GM21367 (cell line): ENCODE data around the gene TTC33.
"Not testable (repeated sequence)": the region's sequence is repeated elsewhere in the genome, so short reads cannot be mapped to it uniquely, and the experiment has no call there.

Experiments
- ATAC-seq: cut with Tn5 transposase; IDR thresholded peaks from one replicate; pipeline ENCODE4 v1.9.1; 2021; ENCODE audit not compliant: unreplicated experiment

TTC33 gene

DNA sequence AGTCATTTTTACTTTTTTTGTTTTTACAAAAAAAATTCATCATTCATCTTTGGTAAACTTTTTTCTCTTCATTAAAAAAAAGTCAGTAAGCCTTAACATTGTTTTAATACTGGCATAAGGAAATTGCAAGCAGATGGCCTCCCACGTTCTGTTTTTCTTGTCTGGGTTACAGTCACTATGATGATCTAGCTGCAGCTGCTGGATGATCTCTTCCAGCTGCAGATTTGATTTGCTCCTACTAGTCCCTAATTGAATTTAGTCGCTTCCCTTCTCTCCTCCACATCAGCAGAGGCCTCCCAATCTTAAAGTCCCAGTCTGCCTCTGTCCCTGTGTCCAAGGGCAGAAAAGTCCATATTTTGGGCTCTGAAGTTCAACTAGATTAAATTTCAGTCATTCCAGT is 182.8 kb downstream of the TTC33 start:
- ATAC-seq = no peak

DNA sequence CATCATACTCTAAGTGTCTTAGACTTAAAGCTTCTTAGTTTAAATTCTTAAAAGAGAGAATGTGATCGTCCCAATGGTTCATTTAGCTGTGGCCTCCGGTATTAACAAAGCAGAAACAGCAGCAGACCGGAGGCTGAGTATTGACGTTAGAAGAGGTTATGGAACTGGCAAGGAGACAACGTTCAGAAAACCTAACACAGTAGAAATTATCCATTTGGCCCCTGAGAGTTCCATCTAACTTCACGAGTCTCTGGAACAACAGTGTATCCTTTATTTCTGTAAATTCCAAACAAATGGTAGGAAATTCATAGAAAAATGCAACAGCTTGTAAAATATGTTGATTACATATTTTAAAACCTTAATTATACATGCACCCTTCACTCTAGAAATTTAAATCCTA is 183.4 kb downstream of the TTC33 start:
- no peak for ATAC-seq

DNA sequence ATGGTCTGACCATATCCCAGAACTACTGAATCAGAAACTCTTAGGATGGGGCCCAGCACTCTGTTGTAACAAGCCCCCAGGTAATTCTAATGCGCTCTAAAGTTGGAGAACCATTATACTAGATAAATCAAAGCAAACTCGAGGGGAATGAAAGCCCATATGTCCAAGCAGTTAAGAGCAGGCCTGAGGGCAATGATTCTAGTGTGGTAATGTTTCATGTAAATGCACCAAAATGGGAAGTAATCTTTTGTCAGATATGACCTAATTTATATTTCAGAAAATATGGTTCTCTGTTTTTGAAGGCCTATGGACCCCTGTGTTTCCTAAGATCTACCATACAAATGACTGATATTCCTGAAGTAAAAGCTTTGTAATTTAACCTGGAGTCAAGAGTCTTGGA is 184.0 kb downstream of the TTC33 start:
- no peak for ATAC-seq

DNA sequence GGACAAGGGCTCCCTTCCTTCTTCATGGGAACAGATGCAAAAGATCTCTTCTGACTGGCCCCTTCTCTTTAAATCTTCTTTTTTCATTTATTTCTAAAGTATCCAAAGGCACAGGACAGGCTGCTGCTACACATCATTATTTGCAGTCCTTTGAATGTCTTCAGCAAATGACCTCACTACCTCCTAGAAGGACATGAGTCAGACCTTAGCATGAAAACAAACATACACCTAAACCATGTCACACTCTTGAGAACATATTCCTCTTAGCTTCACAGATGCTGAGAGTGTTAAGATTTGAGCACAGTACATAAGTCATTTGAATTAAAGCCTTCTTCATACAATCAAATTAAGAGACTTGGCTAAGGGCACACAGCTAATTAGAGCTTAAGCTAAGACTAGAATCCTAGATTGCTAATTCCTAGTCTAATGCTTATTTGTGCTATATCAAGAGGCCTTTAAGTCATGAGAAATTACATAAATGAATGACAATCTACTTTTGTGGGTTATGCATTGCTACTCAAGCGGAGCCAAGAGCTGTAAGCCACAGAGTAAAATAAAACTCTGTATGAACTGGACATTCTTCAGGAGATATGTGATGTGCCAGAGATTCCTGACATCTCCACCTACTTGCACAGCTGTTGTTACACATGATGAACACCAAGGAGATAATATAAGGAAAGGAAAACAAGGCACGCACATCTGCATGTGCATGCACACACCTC is 185.2 kb downstream of the TTC33 start:
- ATAC-seq = peak; percentile 71

DNA sequence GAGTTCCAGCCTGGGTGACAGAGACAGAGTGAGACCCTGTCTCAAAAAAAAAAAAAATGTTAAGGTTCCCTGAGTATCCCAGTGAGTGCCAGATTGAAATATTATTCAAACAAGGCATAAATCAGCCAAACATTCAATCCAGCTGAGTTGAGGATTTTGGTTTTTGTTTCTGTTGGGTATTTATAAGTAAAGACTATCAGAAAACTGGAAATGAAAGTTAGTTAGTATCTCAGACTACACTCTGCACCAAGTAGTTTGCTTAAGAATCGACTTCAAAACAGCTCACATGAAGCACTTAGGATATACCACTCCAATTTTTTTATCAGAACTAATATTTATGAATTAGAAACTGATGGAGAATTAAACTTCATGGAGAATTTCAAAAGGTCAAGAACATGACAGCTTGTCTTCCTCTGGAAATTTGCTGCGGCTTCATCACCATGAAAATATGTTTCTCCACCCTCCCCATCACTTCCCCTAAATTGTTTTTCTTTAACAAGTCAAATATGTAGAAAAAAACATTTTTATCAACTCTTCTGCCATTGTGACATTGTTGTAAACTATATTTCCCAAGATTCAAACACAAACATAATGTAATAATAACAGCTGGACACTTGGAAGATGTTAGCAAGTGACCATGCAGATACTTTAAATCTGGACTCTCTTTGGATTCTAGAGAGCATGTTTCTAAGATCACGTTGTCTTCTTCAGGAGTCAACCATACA is 186.1 kb downstream of the TTC33 start:
- peak; percentile 47 for ATAC-seq

DNA sequence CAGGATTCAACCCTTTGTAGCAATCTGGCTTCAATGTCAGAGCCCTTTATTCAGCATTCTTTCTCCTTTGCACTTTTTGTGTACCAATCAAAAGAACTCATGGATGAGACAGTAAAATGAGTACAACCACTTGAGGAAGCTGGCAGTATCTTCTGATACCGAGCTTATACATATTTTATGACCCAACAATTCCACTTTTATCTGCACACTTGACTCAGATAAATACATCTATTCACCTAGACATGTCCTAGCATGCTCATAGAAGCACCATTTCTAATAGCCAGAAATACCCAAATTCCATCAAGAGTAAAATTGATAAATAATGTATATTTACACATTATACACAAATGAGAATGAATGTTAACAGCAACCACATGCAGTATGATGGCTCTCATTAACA is 187.2 kb downstream of the TTC33 start:
- ATAC-seq = no peak

DNA sequence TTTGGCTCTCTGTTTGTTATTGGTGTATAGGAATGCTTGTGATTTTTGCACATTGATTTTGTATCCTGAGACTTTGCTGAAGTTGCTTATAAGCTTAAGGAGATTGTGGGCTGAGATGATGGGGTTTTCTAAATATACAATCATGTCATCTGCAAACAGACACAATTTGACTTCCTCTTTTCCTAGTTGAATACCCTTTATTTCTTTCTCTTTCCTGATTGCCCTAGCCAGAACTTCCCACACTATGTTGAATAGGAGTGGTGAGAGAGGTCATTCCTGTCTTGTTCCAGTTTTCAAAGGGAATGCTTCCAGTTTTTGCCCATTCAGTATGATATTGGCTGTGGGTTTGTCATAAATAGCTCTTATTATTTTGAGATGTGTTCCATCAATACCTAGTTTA is 192.6 kb downstream of the TTC33 start:
- ATAC-seq = not testable (repeated sequence)

DNA sequence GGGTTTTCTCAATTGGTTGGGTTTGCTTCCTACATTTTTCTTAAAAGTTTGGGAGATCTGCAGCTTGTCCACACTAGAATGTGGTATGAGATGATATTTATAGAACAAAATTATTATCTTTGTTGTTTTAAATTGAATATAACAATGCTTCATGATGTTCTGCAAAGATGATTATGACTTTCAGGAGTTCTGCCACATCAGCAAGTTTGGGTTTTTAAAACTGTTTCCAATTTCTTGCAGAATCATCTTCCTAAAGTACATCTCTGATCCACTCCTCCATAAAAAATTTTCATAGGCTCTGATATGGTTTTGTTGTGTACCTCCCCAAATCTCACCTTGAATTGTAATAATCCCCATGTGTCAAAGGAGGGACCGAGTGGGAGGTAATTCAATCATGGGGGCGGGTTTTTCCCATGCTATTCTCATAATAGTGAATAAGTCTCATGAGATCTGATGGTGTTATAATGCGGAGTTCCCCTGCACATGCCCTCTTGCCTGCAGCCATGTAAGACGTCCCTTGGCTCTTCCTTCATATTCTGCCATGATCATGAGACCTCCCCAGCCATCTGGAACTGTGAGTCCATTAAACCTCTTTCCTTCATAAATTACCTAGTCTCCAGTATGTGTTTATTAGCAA is 195.2 kb downstream of the TTC33 start:
- no peak for ATAC-seq

DNA sequence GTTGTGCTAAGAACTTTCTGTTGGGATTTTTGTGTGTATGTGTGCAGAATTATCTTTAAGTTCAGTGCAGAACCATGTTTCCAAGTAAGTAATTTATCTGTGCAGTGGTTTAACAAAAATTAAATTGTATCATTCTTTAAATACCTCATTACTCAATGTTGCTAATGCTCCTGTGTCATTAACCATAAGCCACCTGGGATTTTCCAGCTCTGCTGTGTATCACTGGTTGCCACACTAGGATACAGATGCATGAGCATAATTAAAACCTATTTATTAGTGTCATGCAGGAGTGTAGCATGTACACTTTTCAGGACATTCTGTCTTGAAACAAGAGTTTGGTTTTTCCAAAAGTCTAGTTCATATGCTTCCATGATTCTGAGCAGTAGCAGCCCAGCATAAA is 196.5 kb downstream of the TTC33 start:
- ATAC-seq = no peak

DNA sequence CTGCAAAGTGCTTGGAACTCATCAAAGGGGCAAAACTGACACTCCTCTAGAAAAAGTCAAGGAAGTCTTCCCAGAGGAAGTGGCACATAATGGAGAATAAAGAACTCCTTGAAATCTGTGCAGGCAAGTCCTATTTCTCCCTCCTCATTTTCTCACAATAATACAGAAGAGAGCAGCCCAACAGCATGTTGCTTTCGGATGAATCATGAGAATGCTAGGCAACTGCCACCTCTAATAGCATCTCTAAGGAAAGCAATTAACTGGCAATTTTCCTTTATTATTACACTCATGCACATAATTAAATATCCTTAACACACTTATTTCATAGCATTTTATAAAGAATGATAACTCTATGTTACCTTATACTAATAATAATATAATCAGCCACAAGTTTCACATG is 198.3 kb downstream of the TTC33 start:
- ATAC-seq = no peak

DNA sequence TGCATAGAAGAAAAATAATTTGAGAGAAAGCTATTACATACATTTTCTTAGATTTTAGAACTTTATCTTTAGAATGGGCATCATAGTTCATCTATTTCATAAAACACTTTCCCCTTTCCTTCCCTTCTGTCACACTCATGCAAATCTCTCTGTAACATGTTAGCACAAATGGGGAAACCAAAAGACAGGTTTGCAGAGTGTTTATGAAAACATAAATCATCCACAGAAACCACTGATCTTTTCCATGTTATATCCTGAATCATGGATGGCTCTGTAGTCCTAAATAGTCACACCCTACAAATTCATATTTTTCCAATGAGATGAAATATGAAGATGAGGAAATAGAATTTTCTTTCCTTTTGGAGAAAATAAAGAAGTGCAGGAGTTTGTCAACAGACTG is 198.9 kb downstream of the TTC33 start:
- no peak for ATAC-seq

DNA sequence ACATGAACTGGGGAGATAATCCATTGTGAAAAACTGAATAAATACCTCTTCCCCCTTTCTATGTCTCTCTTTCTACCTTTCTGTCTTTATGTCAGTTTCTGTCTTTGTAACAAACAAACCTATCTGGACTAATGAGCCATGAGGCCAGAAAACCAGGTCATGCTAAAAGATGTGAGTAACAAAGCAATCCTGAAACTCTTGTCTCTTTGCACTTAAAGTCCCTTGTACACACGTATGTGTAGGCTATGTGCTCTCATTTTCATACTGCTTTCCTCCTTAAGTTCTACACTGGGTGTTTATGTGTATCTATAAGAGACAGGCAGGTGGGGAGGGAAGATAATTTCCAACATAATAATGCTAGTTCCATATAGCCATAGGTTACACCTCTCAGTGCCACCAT is 199.9 kb downstream of the TTC33 start:
- no peak for ATAC-seq

DNA sequence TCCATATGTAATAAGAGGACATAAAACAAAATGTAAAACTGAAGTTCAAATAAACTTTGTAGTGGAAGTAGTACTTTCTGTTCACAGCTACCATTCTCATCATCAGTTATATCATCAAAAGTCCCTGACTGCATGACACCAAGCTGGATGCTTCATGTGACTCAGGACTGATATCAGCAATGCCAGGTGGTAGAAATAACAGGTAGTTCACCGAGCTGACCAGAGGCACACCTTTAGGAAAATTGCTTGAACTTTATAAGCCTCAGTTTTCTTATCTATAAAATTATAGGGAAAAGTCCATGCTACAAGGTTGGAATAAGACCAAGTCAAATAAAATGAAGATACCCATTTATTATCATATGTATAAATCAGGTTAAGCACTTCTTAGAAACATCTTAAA is 200.9 kb downstream of the TTC33 start:
- no peak for ATAC-seq

DNA sequence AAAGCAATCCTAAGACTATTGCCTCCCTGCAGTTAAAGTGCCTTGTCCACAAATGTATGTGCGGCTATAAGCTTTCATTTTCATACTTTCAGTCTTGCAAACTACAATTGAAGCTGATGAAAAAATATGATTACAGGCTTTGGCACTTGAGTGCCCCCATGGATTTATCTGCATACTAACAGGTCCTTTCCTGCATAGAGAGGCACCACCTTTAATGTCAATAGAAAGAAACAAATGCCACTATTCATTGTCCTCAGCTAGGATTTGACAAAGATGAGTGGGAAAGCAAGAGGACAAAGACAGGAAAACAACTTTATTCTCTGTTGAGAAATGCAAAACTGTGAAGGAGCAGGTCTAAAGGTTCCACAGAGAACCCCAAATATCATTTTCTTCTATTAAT is 201.7 kb downstream of the TTC33 start:
- no peak for ATAC-seq

DNA sequence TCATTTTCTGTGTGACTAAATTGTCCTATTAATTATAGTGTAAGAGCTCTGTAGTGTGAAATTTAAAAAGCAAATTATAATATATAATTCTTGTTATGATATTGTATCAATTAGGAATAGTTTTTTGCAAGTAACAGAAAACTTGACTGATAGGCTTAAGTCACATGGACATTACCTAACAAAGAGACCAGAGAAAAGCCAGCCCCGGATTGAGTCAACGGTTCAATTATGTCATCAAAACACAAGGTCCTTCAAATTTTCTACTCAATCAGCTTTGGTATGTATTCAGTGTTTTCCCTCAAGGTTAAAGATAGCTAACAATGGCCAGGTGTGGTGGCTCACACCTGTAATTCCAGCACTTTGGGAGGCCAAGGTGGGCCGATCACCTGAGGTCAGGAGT is 202.8 kb downstream of the TTC33 start:
- ATAC-seq = no peak

DNA sequence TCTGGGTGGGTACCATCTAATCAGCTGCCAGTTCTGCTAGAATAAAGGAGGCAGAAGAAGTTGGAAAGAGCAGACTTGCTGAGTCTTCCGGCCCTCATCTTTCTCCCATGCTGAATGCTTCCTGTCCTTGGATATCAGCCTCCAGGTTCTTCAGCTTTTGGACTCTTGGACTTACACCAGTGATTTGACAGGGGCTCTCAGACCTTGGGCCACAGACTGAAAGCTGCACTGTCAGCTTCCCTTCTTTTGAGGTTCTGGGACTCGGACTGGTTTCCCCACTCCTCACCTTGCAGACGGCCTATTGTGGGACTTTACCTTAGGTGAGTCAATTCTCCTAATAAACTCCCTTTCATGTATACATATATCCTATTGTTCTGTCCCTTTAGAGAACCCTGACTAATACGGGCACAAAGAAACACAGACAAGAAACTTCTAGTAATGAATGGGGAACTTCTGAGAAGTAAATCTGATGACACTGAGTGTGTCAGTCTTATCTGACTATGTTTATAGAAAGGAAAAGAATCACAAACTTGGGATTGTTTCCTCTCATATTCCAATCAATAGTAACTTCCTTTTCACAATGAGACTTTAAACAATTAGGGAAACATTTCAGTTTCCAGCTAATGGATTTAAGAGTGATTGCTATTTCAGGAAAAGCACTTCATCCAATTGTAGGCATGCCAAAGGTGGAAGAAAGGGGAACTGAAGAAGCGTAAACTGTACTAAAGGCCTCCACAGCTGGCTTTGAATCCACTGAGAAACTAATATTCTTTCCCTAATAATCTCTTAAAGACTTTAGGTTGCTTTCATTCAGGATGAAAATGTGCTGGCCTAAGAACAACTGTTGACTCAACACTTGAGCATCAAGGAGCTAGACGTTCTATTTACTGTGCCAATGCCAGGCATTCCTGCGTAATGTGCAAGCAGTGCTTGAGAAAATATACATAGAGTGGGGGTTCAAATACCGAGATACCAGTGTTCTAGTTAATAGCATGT is 204.0 kb downstream of the TTC33 start:
- ATAC-seq = no peak

DNA sequence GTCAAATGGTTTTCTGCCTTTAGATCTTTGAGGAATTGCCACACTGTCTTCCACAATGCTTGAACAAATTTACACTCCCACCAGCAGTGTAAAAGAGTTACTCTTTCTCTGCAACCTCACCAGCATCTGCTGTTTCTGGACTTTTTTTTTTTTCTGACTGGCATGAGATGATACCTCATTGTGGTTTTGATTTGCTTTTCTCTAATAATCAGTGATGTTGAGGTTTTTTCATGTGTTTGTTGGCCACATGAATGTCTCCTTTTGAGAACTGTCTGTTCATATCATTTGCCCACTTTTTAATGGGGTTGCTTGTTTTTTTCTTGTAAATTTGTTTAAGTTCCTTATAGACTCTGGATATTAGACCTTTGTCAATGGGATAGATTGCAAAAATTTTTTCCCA is 205.3 kb downstream of the TTC33 start:
- no peak for ATAC-seq

DNA sequence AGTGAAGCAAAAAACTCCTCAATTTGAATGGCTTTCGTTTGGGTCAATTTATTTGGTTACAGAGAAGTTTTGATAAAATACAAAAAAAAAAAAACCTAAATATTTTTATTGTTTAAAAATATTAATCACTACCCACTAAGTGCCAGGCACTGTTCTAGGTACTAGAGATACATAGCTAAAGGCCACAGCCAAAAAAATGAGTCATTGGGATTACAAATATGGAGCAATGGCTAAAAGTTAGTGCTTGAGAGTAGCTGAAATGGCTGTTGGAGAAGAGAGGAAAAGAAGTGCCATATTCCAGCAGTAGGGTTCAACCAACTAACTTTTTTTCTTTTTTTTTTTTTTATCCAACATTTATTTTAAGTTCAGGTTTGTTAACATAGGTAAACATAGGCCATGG is 206.1 kb downstream of the TTC33 start:
- ATAC-seq = no peak

DNA sequence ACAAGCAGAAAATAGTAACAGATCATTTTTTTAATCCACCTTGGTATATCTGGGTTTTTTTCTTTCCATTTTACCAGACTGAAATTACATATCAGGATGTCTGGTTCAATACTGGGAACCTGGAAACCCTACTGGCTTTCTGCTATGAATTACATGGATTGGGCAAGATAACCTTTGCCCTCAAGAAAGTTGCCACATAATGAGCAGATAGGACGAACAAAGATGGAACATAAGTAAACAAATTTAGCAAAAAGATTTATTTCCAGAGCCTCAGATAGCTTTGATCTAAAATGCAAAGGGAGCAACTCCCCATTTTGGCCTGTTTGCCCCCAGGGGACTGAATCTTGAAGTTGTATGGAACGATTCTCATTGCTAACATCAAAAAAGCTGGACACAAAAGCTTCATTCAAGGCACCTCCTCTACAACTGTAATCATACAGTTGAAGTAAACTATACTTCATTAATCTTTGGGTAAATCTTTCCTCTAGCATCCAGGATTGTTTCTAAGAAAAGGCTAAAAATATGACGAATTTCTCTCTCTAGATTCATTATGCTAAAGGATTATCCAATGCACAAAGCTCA is 207.7 kb downstream of the TTC33 start:
- ATAC-seq = no peak

DNA sequence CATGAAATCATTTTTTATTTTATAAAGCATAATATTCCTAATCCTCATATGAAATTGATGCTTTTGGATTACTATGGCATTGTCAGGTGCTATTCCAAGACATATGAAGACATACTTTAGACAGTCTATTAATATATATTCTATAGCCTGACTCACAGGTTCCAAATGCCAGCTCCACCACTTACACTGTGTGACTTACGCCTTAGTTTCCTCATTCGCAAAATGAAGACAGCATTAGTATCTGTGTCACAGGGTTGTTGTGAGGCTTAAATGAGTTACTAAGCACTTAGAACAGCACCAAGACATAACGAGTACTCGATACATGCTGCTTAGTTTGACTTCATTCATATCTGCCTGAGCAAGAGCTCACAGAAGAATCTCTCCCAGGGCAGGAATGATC is 208.2 kb downstream of the TTC33 start:
- no peak for ATAC-seq

DNA sequence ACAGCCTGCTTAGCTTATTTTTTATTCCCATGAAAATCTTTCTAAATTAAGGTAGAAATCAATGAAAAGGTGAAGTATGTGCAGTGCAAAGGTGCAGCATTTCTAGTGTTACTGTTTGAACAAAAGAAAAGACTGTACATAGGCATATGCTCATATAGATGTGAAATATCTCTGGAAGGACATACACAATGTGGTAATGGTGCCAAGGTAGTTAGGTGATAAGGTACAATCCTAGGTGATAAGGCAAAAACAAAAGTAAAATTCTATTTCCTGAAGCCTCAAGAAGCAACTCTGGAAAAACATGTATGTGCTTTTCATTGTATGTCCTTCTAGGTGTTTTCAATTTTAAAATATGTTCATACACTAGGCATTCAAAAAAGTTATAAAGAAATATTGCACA is 215.5 kb downstream of the TTC33 start:
- ATAC-seq = no peak
